ENCODE results near the gene GABRG1.

GABRG1 gene

DNA sequence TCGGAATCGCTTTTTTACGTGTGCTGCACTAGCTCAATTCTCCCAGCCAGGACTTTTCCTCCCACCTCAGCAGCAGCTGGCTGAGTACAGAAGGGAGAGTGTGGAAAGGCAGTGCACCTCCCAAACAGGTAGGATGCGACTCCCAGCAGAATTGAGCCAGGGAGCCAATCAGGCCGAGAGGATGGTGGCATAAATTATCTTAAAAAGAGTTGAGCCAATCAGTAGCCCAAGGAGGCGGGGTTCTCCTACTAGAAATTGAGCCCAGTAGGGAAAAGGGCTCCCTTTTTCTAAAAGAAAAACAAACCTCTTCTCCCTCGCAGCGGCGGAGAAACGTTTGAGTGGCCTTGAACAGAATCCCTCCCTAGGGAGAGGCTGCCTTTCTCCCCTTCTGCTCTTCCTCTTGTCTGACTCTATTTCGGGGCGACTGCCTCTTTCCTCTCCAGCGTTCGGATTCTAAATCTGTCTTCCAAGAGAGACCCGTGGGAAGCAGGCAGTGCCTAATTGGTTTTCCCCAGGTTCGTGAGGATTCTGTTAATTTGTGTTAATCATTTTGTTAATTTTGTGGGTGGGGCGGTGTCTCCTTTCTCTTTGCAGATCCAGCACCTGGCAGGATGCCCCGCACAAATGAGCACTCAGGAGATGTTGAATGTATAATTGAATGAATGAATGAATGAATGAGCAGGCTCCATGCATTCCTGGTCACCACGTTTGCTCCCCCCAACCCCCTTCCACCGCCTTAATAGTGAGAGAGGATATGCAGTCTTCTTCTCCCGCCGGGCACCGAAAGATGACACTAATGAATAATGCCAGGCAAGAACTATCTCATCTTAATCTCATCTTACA is at the start of gene GABRG1:
GABRG1 (minus strand) TSS at position 142 of the 843 bp plus-strand sequence; CDS start at position 1, 141 bp downstream.
- no peak for DNase-seq (ENCODE audit: low spot score)

- no peak for DNase-seq (ENCODE audit: low spot score)
Observed at GRCh38 chr4:46146993-46147392, 23.1 kb upstream of the GABRG1 start.

GRCh38 chr4:46131498-46132057 is 7.7 kb upstream of the GABRG1 start:
- DNase-seq (ENCODE audit: low spot score) = no peak

- DNase-seq (ENCODE audit: low spot score) = no peak
Observed at GRCh38 chr4:46124773-46125413, 1.0 kb upstream of the GABRG1 start.

- DNase-seq (ENCODE audit: low spot score) = no peak
Observed at GRCh38 chr4:46081674-46082073, 42.2 kb downstream of the GABRG1 start.

- no peak for DNase-seq (ENCODE audit: low spot score)
Observed at GRCh38 chr4:46081248-46081647, 42.6 kb downstream of the GABRG1 start.

DNA sequence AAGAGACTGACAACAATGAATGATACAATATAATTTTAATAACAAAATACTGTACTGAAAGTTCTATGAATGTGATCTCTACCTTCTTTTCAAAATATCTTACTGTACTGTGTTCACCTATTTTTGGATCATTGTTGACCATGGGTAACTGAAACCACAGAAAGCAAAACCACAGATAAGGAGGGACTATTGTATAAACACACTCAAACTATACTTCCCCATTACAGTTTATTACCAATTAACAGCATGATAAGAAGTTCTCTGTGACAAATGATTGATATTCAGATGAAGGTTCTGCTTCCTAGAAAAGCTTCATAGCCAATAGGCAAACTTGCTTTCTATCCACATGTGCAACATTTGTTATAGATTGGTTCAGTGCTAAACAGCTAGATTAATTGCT is 50.1 kb downstream of the GABRG1 start:
- no peak for DNase-seq (ENCODE audit: low spot score)

- DNase-seq (ENCODE audit: low spot score) = no peak
Observed at GRCh38 chr4:46051392-46051791, 72.5 kb downstream of the GABRG1 start.

- DNase-seq (ENCODE audit: low spot score) = no peak
Observed at GRCh38 chr4:46032056-46032455, 91.8 kb downstream of the GABRG1 start.

DNA sequence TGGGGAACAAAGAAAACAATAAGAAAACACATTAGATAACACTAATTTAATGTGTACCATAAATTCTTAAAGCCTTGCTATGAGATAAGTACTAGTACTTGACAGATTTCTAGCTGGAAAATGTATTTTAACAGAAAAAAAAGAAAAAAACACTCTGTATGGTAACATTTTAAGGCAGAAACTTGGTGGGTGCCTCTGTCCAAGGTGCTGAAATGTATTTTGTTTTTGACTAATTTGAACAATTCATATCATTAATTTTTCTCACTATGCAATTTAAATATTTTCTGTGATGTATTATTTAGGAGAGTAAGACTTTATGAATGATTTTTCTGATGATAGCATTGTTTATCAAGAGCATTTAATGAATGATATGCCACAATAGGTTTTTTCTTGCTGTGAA is 107.5 kb downstream of the GABRG1 start:
- no peak for DNase-seq (ENCODE audit: low spot score)

GRCh38 chr4:45992728-45993127 is 131.1 kb downstream of the GABRG1 start:
- no peak for DNase-seq (ENCODE audit: low spot score)

DNA sequence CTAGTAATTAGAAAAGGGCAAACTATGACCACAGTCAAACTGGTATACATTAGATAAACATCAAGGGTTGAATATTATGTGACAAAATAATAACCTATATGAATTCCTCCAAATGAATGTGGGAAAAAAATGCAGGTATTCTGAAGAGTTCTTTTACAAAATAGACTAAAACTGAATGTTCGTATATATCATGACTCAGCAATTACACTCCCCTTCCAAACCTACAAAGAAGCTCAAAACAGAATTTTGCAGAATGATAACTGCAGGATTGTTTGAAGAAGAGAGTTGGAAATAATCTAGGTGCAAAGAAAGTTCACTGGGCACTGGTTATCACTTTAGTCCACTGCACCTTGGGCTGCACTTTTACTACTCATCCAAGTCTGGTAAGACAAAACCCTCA is 134.1 kb downstream of the GABRG1 start:
- no peak for DNase-seq (ENCODE audit: low spot score)

- DNase-seq (ENCODE audit: low spot score) = no peak
Observed at GRCh38 chr4:45987858-45988257, 136.0 kb downstream of the GABRG1 start.
